GM23338 (cell line): ENCODE results near the gene DNAH8. TPM values are rescaled to one million over a fixed set of nuclear protein-coding genes. Genes with fewer than 3 reads are reported as not detected.

Source experiments
- ATAC-seq: fragments of 200-7000 bp; cut with Tn5 transposase; 3 replicates; pipeline ENCODE4 v1.9.1; 2020
- DNase-seq: peaks from one replicate; pipeline ENCODE4 v3.0.0-alpha.2; 2015; ENCODE audit warnings: low spot score
- H2AFZ ChIP-seq: fragments of 200-600 bp; sonication (generic); 2 replicates; pipeline ENCODE4 v1.8.0; 2016; ENCODE audit warnings: antibody characterized with exemption, mild to moderate bottlenecking, moderate library complexity
- H3F3A ChIP-seq: fragments of 200-600 bp; sonication (generic); replicated peaks from 2 replicates; pipeline ENCODE4 v1.8.0; 2017; ENCODE audit warnings: antibody characterized with exemption, mixed run types, low read depth
- H3K27ac ChIP-seq: fragments of 200-600 bp; sonication (generic); 2 replicates; pipeline ENCODE4 v1.6.1; 2016; ENCODE audit warnings: low read depth
- H3K27me3 ChIP-seq: fragments of 200-600 bp; sonication (generic); 2 replicates; pipeline ENCODE4 v1.8.0; 2016; ENCODE audit warnings: mild to moderate bottlenecking, mixed run types, moderate library complexity; ENCODE audit not compliant: insufficient read depth
- H3K36me3 ChIP-seq: fragments of 200-600 bp; sonication (generic); 2 replicates; pipeline ENCODE4 v1.8.0; 2016; ENCODE audit warnings: mild to moderate bottlenecking; ENCODE audit not compliant: insufficient read depth
- H3K4me1 ChIP-seq: fragments of 200-600 bp; sonication (generic); 2 replicates; pipeline ENCODE4 v1.8.0; 2016; ENCODE audit warnings: mild to moderate bottlenecking, moderate library complexity; ENCODE audit not compliant: insufficient read depth
- H3K4me2 ChIP-seq: fragments of 200-600 bp; sonication (generic); 2 replicates; pipeline ENCODE4 v1.7.1; 2017; ENCODE audit warnings: mixed run types
- H3K4me3 ChIP-seq: fragments of 200-600 bp; sonication (generic); 2 replicates; pipeline ENCODE4 v1.6.1; 2016; ENCODE audit warnings: mixed run types
- H3K79me2 ChIP-seq: fragments of 200-600 bp; sonication (generic); replicated peaks from 2 replicates; pipeline ENCODE4 v1.8.0; 2017; ENCODE audit warnings: mild to moderate bottlenecking; ENCODE audit not compliant: insufficient read depth
- H3K9me2 ChIP-seq: fragments of 200-600 bp; sonication (generic); 2 replicates; pipeline ENCODE4 v1.8.0; 2017; ENCODE audit not compliant: insufficient read depth
- H4K20me1 ChIP-seq: fragments of 200-600 bp; sonication (generic); replicated peaks from 2 replicates; pipeline ENCODE4 v1.8.0; 2017; ENCODE audit warnings: mild to moderate bottlenecking; ENCODE audit not compliant: insufficient read depth
- H3K27ac Mint-ChIP-seq: 2 replicates; pipeline ENCODE4 v1.8.0; 2020; ENCODE audit warnings: inconsistent platforms, mild to moderate bottlenecking, moderate library complexity, mixed read lengths
- H3K27me3 Mint-ChIP-seq: 3 replicates; pipeline ENCODE4 v1.8.0; 2022; ENCODE audit warnings: low read depth, mild to moderate bottlenecking, moderate library complexity, mixed read lengths, inconsistent platforms; ENCODE audit not compliant: insufficient read depth, poor library complexity
- H3K36me3 Mint-ChIP-seq: 3 replicates; pipeline ENCODE4 v1.8.0; 2021; ENCODE audit warnings: low read depth, mild to moderate bottlenecking, inconsistent platforms, moderate library complexity, mixed read lengths
- H3K4me1 Mint-ChIP-seq: 3 replicates; pipeline ENCODE4 v1.8.0; 2020; ENCODE audit warnings: mild to moderate bottlenecking, inconsistent platforms, mixed read lengths
- H3K4me3 Mint-ChIP-seq: 3 replicates; pipeline ENCODE4 v1.8.0; 2021; ENCODE audit warnings: moderate library complexity, mild to moderate bottlenecking, inconsistent platforms, mixed read lengths
- H3K9me3 Mint-ChIP-seq: 3 replicates; pipeline ENCODE4 v1.8.0; 2020; ENCODE audit warnings: moderate library complexity, mild to moderate bottlenecking, inconsistent platforms, mixed read lengths
- CREB1 ChIP-seq: fragments of 250-450 bp; sonication (Bioruptor Pico); IDR thresholded peaks from 2 replicates; pipeline ENCODE4 v1.5.0; 2020; ENCODE audit warnings: low read depth, mild to moderate bottlenecking, moderate library complexity
- ETS1 ChIP-seq: IDR thresholded peaks from 2 replicates; pipeline ENCODE4 v1.6.1; 2016; ENCODE audit warnings: antibody characterized with exemption
- EZH2 ChIP-seq: fragments of 200-600 bp; sonication (generic); IDR thresholded peaks from one replicate; pipeline ENCODE4 v1.8.0; 2017; ENCODE audit warnings: antibody characterized with exemption, mild to moderate bottlenecking, low read depth; ENCODE audit not compliant: unreplicated experiment
- EZH2phosphoT487 ChIP-seq: fragments of 200-600 bp; sonication (generic); IDR thresholded peaks from one replicate; pipeline ENCODE4 v1.8.1; 2018; ENCODE audit warnings: antibody characterized with exemption; ENCODE audit not compliant: unreplicated experiment
- JUNB ChIP-seq: IDR thresholded peaks from one replicate; pipeline ENCODE4 v1.6.1; 2016; ENCODE audit warnings: antibody characterized with exemption; ENCODE audit not compliant: unreplicated experiment
- NANOG ChIP-seq: IDR thresholded peaks from 2 replicates; pipeline ENCODE4 v1.6.1; 2016; ENCODE audit warnings: antibody characterized with exemption, borderline replicate concordance
- STAT1 ChIP-seq: IDR thresholded peaks from one replicate; pipeline ENCODE4 v1.6.1; 2016; ENCODE audit warnings: antibody characterized with exemption; ENCODE audit not compliant: unreplicated experiment
- ZNF114 ChIP-seq: fragments of 250-450 bp; sonication (Bioruptor Pico); IDR thresholded peaks from 2 replicates; pipeline ENCODE4 v1.5.0; 2020; ENCODE audit warnings: mild to moderate bottlenecking, moderate library complexity
- ZNF331 ChIP-seq: fragments of 250-450 bp; sonication (Bioruptor Pico); IDR thresholded peaks from 2 replicates; pipeline ENCODE4 v1.5.0; 2020; ENCODE audit warnings: low read depth, mild to moderate bottlenecking, moderate library complexity
- polyA plus RNA-seq: library from polyadenylated mRNA; unstranded; fragments of >200 nt; fragmentation: Nextera tagmentation; extraction: Ambion mirVana; gene quantifications from 2 replicates; pipeline ENCODE4 v1.2.1, GENCODE V29; 2016
- total RNA-seq: library from RNA; depleted of rRNA; stranded (reverse); fragments of >200 nt; shearing (Covaris generic); gene quantifications from 2 replicates; pipeline ENCODE4 v1.2.3, GENCODE V29; 2014
- TF ChIP-seq, protein P1 (sequence below): IDR thresholded peaks from one replicate; pipeline ENCODE4 v1.6.1; 2018; ENCODE audit warnings: antibody characterized with exemption; ENCODE audit not compliant: unreplicated experiment
- TF ChIP-seq, protein P2 (sequence below), 2 experiments: fragments of 200-600 bp in 1 of 2; sonication (generic) in 1 of 2; conservative IDR thresholded peaks; 2 replicates each; pipeline versions ENCODE4 v1.5.1 to v1.6.1; 2016 to 2017; ENCODE audit warnings: antibody characterized with exemption in 2 of 2, low read depth in 2 of 2, mild to moderate bottlenecking in 2 of 2, moderate library complexity in 1 of 2

The DNAH8 gene
- total and polyA plus RNA-seq, 2 experiments from 2014 or later: 0.02 TPM; not detected in 1

DNA sequence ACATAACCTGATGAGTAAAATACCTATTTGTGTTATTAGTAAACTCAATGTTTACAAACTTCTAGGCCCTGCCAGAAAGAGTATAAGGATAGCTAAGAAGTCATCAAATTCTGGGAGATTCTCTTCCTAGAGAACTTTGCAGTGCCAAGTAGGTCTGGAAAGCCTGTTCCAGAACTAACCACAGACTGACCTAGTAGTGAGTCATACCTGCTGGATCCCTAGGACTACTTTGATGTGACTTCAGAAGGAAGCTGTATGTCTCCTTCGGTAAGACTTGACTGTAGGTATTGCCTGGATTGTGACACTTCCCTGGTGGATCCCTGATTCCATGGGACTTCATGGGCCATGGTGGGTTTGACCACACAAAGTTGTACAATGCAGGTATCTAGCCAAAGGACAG is 131.7 kb downstream of the DNAH8 start (continued):
- no peak for TF ChIP-seq ZNF331 (CRISPR knock-in tag)
- TF ChIP-seq STAT1: no peak
- TF ChIP-seq CREB1 (CRISPR knock-in tag): no peak

- Histone ChIP-seq H3K27ac (no peak overlapping the region), H3K4me2 (no peak overlapping the region), H3K4me3 (no peak overlapping the region), H2AFZ (no peak overlapping the region), H4K20me1 (no peaks in the 10 kb centered on the region), H3K9me2 (no peaks in the 10 kb centered on the region), H3F3A (no peaks in the 10 kb centered on the region), H3K27me3 (no peaks in the 10 kb centered on the region), H3K4me1 (peaks cover 10% of the 10 kb centered on the region), H3K36me3 (no peaks in the 10 kb centered on the region), H3K79me2 (no peaks in the 10 kb centered on the region)
- TF ChIP-seq NANOG (no peak), ZNF114 (CRISPR knock-in tag) (no peak), EZH2 (no peak), JUNB (no peak), ETS1 (no peak), STAT1 (no peak), EZH2phosphoT487 (no peak)
- TF ChIP-seq, protein P1, sequence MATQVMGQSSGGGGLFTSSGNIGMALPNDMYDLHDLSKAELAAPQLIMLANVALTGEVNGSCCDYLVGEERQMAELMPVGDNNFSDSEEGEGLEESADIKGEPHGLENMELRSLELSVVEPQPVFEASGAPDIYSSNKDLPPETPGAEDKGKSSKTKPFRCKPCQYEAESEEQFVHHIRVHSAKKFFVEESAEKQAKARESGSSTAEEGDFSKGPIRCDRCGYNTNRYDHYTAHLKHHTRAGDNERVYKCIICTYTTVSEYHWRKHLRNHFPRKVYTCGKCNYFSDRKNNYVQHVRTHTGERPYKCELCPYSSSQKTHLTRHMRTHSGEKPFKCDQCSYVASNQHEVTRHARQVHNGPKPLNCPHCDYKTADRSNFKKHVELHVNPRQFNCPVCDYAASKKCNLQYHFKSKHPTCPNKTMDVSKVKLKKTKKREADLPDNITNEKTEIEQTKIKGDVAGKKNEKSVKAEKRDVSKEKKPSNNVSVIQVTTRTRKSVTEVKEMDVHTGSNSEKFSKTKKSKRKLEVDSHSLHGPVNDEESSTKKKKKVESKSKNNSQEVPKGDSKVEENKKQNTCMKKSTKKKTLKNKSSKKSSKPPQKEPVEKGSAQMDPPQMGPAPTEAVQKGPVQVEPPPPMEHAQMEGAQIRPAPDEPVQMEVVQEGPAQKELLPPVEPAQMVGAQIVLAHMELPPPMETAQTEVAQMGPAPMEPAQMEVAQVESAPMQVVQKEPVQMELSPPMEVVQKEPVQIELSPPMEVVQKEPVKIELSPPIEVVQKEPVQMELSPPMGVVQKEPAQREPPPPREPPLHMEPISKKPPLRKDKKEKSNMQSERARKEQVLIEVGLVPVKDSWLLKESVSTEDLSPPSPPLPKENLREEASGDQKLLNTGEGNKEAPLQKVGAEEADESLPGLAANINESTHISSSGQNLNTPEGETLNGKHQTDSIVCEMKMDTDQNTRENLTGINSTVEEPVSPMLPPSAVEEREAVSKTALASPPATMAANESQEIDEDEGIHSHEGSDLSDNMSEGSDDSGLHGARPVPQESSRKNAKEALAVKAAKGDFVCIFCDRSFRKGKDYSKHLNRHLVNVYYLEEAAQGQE: no peak
- TF ChIP-seq, protein P2, sequence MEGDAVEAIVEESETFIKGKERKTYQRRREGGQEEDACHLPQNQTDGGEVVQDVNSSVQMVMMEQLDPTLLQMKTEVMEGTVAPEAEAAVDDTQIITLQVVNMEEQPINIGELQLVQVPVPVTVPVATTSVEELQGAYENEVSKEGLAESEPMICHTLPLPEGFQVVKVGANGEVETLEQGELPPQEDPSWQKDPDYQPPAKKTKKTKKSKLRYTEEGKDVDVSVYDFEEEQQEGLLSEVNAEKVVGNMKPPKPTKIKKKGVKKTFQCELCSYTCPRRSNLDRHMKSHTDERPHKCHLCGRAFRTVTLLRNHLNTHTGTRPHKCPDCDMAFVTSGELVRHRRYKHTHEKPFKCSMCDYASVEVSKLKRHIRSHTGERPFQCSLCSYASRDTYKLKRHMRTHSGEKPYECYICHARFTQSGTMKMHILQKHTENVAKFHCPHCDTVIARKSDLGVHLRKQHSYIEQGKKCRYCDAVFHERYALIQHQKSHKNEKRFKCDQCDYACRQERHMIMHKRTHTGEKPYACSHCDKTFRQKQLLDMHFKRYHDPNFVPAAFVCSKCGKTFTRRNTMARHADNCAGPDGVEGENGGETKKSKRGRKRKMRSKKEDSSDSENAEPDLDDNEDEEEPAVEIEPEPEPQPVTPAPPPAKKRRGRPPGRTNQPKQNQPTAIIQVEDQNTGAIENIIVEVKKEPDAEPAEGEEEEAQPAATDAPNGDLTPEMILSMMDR (conservative IDR thresholded peaks at IDR 0.05; ENCODE audit: low read depth in 2 of 2): no peak
- Mint-ChIP-seq H3K27ac (no peak overlapping the region), H3K36me3 (no peaks in the 10 kb centered on the region), H3K27me3 (peaks cover 2% of the 10 kb centered on the region), H3K4me1 (peaks cover 26% of the 10 kb centered on the region), H3K9me3 (no peaks in the 10 kb centered on the region), H3K4me3 (no peak overlapping the region)
- no peak for ATAC-seq
- DNase-seq: no peak
Observed at GRCh38 chr6:38847497-38847896, 132.4 kb downstream of the DNAH8 start.
